ENCODE data around the gene PCCA.
"Not testable (repeated sequence)": the region's sequence is repeated elsewhere in the genome, so short reads cannot be mapped to it uniquely, and the experiment has no call there.

Gene PCCA, protein sequence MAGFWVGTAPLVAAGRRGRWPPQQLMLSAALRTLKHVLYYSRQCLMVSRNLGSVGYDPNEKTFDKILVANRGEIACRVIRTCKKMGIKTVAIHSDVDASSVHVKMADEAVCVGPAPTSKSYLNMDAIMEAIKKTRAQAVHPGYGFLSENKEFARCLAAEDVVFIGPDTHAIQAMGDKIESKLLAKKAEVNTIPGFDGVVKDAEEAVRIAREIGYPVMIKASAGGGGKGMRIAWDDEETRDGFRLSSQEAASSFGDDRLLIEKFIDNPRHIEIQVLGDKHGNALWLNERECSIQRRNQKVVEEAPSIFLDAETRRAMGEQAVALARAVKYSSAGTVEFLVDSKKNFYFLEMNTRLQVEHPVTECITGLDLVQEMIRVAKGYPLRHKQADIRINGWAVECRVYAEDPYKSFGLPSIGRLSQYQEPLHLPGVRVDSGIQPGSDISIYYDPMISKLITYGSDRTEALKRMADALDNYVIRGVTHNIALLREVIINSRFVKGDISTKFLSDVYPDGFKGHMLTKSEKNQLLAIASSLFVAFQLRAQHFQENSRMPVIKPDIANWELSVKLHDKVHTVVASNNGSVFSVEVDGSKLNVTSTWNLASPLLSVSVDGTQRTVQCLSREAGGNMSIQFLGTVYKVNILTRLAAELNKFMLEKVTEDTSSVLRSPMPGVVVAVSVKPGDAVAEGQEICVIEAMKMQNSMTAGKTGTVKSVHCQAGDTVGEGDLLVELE

GRCh38 chr13:100088644-100089464 is at the start of gene PCCA:
Gene PCCA, plus strand, starts transcription at chr13:100089093. Its CDS starts 28 bp downstream, at chr13:100089121.
- peak; percentile 63 for DNase-seq (ENCODE audit: low read depth)

DNA sequence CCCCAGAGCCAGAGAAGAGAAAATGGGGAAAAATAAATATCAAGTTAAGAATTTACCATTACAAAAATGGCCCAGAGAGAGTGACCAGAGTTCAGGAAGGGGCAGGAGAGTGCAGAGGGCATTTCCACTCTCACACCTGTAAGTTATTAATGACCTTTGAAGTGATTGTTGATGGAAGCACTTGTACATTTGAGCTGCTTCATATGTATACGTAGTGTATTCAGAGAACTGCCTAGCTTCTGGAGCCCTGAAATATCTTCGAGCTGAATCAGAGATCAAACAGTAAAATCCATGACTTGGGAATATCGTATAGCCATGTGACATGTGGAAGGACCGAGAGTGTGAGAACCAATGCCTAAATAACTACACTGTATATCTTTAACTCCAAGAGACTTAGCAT is 49.2 kb upstream of the PCCA start:
- DNase-seq (ENCODE audit: low read depth), result no peak

GRCh38 chr13:100040196-100040595 is 48.7 kb upstream of the PCCA start:
- no peak for DNase-seq (ENCODE audit: low read depth)

- no peak for DNase-seq (ENCODE audit: low read depth)
These were observed 44.0 kb upstream of the PCCA start for GRCh38 chr13:100044936-100045335.

DNA sequence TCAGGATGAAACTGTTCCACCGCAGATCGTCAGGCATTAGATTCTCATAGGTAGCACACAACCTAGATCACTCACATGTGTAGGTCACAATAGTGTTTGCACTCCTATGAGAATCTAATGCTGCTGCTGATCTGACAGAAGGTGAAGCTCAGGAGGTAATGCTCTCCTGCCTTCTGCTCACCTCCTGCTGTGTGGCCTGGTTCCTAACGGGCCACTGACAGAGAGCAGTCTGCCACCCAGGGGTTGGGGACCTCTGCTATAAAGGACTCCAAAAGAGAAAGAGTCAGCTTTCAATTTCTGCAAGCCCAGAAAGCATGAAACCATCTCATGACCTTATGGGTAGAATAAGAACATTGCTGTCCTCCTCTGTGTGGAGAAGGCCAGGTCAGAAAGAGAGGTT is 43.5 kb upstream of the PCCA start:
- no peak for DNase-seq (ENCODE audit: low read depth)

DNA sequence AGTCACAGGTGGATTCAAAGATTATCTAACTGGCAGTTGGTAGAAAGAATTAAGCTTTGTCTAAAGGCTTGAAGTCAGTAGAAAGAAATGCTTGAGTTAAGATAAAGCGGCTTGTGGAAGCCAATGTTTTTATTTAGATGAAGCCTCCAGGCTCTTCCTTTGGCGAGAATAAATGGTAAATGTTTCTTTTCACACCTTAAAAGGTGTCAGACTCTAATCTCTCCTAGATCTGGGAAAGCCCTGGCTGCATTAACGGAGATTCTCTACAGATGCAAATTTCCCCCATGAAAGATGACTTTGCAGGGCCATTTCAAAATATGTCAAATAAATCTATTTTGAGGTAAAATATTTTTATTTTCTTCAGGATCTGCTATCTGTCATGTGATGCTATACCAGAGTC is 37.8 kb upstream of the PCCA start:
- DNase-seq (ENCODE audit: low read depth), result no peak

DNA sequence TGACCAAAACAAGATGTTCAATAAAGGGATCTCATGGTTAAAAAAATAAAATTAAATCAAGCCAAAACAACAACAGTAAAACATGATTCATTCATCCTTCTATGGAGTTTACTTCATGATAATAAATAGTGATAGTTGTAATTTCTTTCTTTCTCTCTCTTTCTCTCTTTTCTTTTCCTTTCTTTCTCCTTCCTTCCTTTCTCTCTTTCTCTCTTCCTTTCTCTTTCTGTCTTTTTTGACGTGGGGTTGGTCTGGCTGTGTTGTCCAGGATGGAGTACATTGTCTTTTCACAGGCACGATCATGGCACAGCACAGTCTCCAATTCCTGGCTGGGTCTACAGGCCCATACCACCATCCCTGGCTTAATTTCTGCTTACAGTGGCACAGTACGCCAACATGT is 29.1 kb upstream of the PCCA start:
- no peak for DNase-seq (ENCODE audit: low read depth)

DNA sequence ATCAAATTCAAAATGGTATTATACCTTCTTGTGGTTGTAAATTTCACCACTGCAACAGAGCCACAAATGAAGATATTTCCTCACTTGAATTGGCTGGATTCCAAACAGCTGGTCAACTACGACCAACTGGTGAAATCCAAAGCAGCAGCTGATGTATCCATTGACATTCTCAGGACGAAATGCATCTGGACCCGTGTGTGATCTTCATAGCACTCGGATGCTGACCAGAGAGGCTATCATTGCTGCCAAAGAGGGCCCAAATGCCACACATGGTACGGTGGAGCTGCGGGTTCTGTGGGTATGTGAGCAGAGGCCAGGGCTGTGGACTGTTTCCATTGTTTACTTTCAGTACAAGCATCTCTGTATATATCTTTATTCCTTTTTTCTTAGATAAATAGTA is 25.6 kb upstream of the PCCA start:
- DNase-seq (ENCODE audit: low read depth), result no peak

- DNase-seq (ENCODE audit: low read depth), result no peak
These were observed 25.0 kb upstream of the PCCA start for GRCh38 chr13:100063906-100064305.

DNA sequence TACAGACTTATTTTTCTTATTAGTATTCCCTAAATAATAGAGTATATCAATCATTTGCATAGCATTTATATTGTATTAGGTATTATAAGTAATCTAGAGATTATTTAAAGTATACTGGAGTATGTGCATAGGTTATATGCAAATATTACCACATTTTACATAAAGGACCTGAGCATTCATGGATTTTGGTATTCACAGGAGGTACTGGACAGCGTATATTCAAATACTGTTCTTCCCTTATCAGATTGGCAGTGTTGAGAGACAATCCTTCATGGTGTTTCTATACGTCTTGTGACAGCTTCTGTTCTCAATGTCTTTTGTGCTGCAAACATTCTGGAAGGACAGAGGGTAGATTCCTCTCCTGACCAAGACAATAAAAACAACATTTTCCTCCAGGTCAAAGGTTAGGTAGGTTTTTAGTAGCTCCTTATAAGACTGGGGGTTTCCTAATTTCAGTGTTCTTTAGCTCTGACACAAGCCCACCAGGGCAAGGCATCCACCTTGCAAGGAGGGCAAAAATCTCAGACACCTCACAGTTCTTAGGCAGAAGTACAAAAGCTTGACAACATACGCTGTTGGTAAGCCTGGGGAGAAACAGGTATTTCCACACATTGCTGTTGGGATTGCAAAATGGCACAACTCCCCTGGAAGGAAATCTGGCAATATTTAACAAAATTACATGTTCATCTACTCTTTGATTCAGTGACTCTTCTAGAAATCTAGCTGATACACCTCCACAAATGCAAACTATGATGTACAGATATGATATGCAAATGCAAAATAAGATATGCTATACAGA is 20.6 kb upstream of the PCCA start:
- DNase-seq (ENCODE audit: low read depth), result no peak

DNA sequence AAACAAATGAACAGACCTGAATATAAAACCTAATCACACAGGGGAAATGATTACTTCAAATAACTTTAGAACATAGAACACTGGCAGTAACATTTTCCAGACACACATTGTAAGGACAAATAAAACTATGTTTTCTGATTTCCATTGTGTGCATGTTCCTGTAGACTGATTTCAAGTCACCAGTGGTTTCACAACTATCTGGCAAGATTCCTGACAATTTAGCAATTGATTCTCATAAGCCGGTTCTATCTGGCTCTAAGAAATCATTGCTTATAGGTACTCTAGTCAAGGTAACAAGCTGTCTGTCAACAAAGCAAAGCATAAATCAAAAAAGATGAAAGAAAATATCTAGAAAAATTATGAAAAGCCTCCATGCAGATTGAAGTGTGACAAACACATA is 19.6 kb upstream of the PCCA start:
- DNase-seq (ENCODE audit: low read depth), result no peak

DNA sequence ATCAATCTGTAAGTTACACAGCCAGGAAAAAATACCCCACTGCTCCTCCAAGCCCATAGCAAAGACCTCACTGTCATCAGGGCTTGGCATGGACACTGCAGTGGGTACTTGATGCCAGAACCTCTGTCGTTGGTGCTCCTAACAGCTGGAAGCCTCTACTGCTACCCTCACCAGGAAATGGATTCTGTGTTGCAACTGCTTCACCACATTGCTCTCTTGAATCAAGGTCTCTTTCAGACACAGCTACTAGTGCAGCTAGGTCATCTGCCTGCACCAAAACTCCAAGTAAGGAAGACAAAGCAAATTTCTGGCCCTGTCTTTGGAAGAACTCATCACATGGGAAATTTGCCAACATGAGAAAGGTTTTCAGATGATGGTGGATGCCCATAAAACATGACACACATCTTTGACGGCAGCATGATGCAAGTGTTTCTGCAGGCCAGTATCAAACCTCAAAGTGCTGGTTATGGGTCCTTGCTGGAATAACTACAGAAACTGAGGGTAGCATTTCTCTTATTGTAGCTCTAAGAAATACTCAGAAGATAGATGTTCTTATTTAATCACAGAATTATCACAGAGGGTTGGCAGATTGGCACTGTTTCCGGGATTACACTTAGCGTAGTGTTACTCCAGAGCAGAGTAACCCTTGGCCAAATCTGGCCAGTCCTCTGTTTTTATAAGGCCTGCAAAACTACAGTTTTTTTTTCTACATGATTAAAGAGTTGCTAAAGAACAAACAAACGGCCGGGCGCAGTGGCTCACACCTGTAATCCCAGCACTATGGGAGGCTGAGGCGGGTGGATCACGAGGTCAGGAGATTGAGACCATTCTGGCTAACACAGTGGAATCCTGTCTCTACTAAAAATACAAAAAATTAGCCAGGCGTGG is 12.9 kb upstream of the PCCA start:
- DNase-seq (ENCODE audit: low read depth), result no peak

GRCh38 chr13:100079003-100079402 is 9.9 kb upstream of the PCCA start:
- DNase-seq (ENCODE audit: low read depth), result not testable (repeated sequence)

GRCh38 chr13:100083401-100083800 is 5.5 kb upstream of the PCCA start:
- DNase-seq (ENCODE audit: low read depth), result not testable (repeated sequence)

DNA sequence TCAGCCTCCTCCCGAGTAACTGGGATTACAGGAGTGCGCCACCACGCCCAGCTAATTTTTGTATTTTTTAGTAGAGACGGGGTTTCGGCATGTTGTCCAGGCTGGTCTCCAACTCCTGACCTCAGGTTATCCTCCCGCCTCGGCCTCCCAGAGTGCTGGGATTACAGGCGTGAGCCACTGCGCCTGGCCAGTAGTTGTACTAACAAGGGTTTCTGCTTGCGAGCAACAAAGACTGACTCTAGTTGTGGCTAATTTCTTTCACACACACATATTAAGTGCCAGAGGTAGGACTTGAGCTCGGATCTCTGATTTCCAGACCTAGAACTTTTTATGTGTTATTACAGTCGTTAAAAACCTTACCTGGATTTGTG is 635 bp upstream of the PCCA start:
- no peak for DNase-seq (ENCODE audit: low read depth)

DNA sequence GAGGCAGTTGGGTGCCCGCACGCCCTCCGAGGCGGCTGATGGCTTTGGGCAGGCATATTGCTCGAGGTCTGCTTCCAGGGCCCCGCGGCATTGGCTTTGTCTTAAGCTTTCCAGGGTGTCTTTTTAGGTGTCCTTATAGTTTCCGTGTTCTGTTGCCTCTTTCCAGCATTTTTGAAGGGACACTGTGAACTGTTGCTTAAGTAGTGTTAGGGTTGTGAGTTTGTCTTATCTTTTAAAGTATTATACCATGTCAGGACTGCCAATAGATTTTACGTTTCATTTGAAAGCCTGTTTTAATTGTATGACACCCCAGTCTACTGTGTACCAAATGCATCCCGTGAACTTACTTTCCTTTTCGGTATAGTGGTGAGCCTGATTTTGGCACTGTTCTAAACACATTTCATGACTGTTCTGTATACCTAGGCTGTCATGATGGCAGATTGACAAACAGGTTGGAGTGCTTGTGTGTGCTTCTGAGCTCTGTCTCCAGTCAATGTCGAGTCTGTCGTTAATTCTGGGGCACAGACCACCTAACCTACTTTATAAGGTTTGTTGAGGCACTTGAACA is 656 bp downstream of the PCCA start:
- DNase-seq (ENCODE audit: low read depth), result peak; percentile 10

DNA sequence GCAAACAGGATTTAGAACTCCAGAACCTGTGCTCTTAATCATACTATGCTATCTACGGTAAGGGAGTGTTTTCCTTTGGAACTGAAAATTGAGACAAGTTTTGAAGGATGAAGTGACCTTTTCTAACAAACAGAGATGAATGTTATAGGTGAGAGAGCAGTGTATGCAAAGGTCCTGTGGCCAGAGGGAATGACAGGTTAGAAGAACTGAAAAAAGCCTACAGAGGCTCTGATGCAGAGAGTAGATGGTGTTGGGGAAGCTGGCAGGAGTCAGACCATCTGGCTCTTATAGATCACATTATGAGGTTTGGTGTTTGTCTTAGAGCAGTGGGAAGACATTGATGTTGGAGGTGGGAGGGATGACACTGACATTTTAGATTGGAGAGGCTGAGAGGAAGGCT is 2.0 kb downstream of the PCCA start:
- no peak for DNase-seq (ENCODE audit: low read depth)

DNA sequence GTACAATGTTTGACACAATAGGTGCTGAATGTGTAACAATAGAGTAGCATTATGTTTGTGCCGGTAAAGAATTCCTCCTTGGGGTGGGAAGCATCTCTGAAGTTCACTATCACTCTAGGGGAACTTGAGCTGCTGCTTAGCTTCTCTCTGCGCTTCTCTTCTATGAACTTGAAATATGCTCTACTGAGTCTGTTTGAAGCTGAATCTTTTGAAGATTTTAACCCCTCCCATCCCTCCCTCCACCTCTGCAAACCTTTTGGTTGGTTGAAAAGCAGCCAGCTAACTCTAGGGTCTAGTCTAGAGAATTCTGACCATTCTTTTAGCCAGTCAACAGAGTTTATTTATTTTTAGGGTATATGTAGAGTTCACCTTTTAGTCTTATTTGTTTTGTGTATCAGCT is 2.5 kb downstream of the PCCA start:
- no peak for DNase-seq (ENCODE audit: low read depth)

GRCh38 chr13:100092273-100092672 is 3.4 kb downstream of the PCCA start:
- DNase-seq (ENCODE audit: low read depth), result not testable (repeated sequence)

DNA sequence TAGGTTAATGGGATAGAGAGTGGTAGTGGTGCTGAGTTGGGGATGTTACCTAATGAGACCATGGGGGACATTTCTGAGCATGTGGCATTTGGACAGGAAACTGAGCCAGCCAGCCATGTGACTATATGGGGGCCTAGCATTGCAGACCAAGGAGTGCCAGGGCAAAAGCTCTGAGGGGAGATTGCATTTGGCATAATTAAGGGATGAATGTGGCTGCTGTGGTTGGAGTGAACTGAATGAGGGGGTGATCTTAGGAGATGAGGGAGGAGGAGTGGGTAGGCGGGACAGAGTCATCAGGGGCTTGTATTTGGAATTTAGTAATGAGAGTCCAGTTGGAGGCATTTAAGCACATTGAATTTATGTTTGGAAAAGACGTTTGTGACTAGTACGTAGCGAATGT is 6.6 kb downstream of the PCCA start:
- DNase-seq (ENCODE audit: low read depth), result no peak

- no peak for DNase-seq (ENCODE audit: low read depth)
These were observed 7.6 kb downstream of the PCCA start for GRCh38 chr13:100096526-100096925.

Data from stimulated activated CD8-positive, alpha-beta memory T cell treated with anti-CD3 and anti-CD28 coated beads, Interleukin-12 subunit alpha, Interleukin-12 subunit beta, amount 100 ng/mL, for 4 hours (primary cell).